NCI-H146 treated with DMSO at 0.1 percent for 48 hours (cell line): ENCODE data around the gene PSMD2.

ENCODE experiments used
- DNase-seq: peaks from one replicate; lab custom pipeline; 2025; ENCODE audit not compliant: unreplicated experiment; lab: John Stamatoyannopoulos, UW

PSMD2 gene

GRCh38 chr3:184354121-184354728 lies 55.2 kb downstream of the PSMD2 start:
- no peak for DNase-seq

GRCh38 chr3:184354754-184355153 lies 55.7 kb downstream of the PSMD2 start:
- no peak for DNase-seq

- no peak for DNase-seq
These were observed 56.4 kb downstream of the PSMD2 start for GRCh38 chr3:184355261-184356040.

- no peak for DNase-seq
These were observed 58.4 kb downstream of the PSMD2 start for GRCh38 chr3:184357248-184358123.

- DNase-seq, result no peak
These were observed 59.2 kb downstream of the PSMD2 start for GRCh38 chr3:184358124-184358767.
